NCI-H128 (cell line): ENCODE data around the gene STBD1.
A peak's percentile ranks its signal among the peaks of the same experiment; 100 is the strongest.
"Not testable (repeated sequence)": the region's sequence is repeated elsewhere in the genome, so short reads cannot be mapped to it uniquely, and the experiment has no call there.

Experiments
- DNase-seq: peaks from one replicate; lab custom pipeline; 2025; ENCODE audit not compliant: unreplicated experiment; lab: John Stamatoyannopoulos, UW

Gene STBD1

GRCh38 chr4:76282941-76283689 lies 23.4 kb upstream of the STBD1 start:
- DNase-seq = no peak

GRCh38 chr4:76283900-76284299 lies 22.6 kb upstream of the STBD1 start:
- no peak for DNase-seq

GRCh38 chr4:76287811-76288210 lies 18.7 kb upstream of the STBD1 start:
- not testable (repeated sequence) for DNase-seq

GRCh38 chr4:76292730-76293129 lies 13.8 kb upstream of the STBD1 start:
- no peak for DNase-seq

GRCh38 chr4:76293772-76294171 lies 12.8 kb upstream of the STBD1 start:
- no peak for DNase-seq

- no peak for DNase-seq
Measured at GRCh38 chr4:76296286-76296820, 10.2 kb upstream of the STBD1 start.

- DNase-seq = no peak
Measured at GRCh38 chr4:76298227-76298626, 8.3 kb upstream of the STBD1 start.

GRCh38 chr4:76300012-76300411 lies 6.5 kb upstream of the STBD1 start:
- no peak for DNase-seq

GRCh38 chr4:76301068-76301774 lies 5.3 kb upstream of the STBD1 start:
- DNase-seq = peak; percentile 17

- DNase-seq = no peak
Measured at GRCh38 chr4:76301775-76302162, 4.8 kb upstream of the STBD1 start.

- no peak for DNase-seq
Measured at GRCh38 chr4:76302826-76303438, 3.6 kb upstream of the STBD1 start.

- DNase-seq = no peak
Measured at GRCh38 chr4:76305033-76305687, 1.4 kb upstream of the STBD1 start.

GRCh38 chr4:76306882-76307659 lies 538 bp downstream of the STBD1 start:
- DNase-seq = no peak

- DNase-seq = no peak
Measured at GRCh38 chr4:76307660-76308014, 1.1 kb downstream of the STBD1 start.

GRCh38 chr4:76308548-76308947 lies 2.0 kb downstream of the STBD1 start:
- DNase-seq = no peak

- no peak for DNase-seq
Measured at GRCh38 chr4:76309939-76310550, 3.5 kb downstream of the STBD1 start.

- no peak for DNase-seq
Measured at GRCh38 chr4:76310683-76311082, 4.2 kb downstream of the STBD1 start.

- no peak for DNase-seq
Measured at GRCh38 chr4:76311896-76312331, 5.4 kb downstream of the STBD1 start.

GRCh38 chr4:76312457-76312856 lies 5.9 kb downstream of the STBD1 start:
- DNase-seq = no peak

- no peak for DNase-seq
Measured at GRCh38 chr4:76313547-76313946, 7.0 kb downstream of the STBD1 start.
